Endothelial cell of umbilical vein (primary cell): ENCODE data around the gene DIDO1. TPM values are rescaled to one million over a fixed set of nuclear protein-coding genes. Genes with fewer than 3 reads are reported as not detected.

ENCODE experiments used
- BruUV-seq: library from RNA; stranded (reverse); fragments of 400-500 nt; replicated peaks from 2 replicates; lab custom pipeline; 2021; lab: Mats Ljungman, UMichigan
- CTCF ChIA-PET: fragments of 300-600, 350-600 bp; sonication (Branson Sonifier 250); formaldehyde crosslinking; loops from one replicate; lab custom pipeline; 2021; ENCODE audit warnings: antibody characterized with exemption, inconsistent platforms; lab: Charles Lee
- POLR2A ChIA-PET: fragments of 300-600, 350-600 bp; sonication (Branson Sonifier 250); formaldehyde crosslinking; loops from one replicate; lab custom pipeline; 2021; ENCODE audit warnings: antibody characterized with exemption, inconsistent platforms; lab: Charles Lee
- DNase-seq: peaks from one replicate; pipeline ENCODE4 v3.0.0-alpha.2; 2011; ENCODE audit warnings: low read depth, low spot score
- FAIRE-seq: peaks from 2 replicates; lab custom pipeline; 2011; peaks lifted over from hg19 to GRCh38; lab: Jason Lieb, UNC
- H2AFZ ChIP-seq: 2 replicates; pipeline ENCODE4 v1.6.0; 2012; ENCODE audit warnings: low read depth, low read length, control low read depth, inconsistent platforms
- H3K27ac ChIP-seq: 2 replicates; pipeline ENCODE4 v1.5.1; 2011; ENCODE audit warnings: low read depth, mild to moderate bottlenecking, control low read depth, low read length, moderate library complexity; ENCODE audit not compliant: insufficient read depth
- H3K27me3 ChIP-seq, 2 experiments: 2 replicates each; pipeline versions ENCODE4 v1.6.0 to v1.6.1; 2011; ENCODE audit warnings: low read length in 2 of 2, mixed read lengths in 1 of 2; ENCODE audit not compliant: control insufficient read depth in 2 of 2, insufficient read depth in 2 of 2
- H3K36me3 ChIP-seq, 2 experiments: 2 replicates in 1 of 2; 3 replicates in 1 of 2; pipeline ENCODE4 v1.5.1; 2011; ENCODE audit warnings: low read length in 2 of 2, mild to moderate bottlenecking in 1 of 2, moderate library complexity in 1 of 2; ENCODE audit not compliant: control insufficient read depth in 2 of 2, insufficient read depth in 2 of 2; ENCODE audit errors: extremely low read depth in 1 of 2
- H3K4me1 ChIP-seq: 3 replicates; pipeline ENCODE4 v1.5.1; 2011; ENCODE audit warnings: mild to moderate bottlenecking, low read length; ENCODE audit not compliant: control insufficient read depth, insufficient read depth; ENCODE audit errors: extremely low read depth
- H3K4me2 ChIP-seq: 2 replicates; pipeline ENCODE4 v1.6.1; 2011; ENCODE audit warnings: low read length, control low read depth, mixed read lengths; ENCODE audit not compliant: insufficient read depth
- H3K4me3 ChIP-seq, 3 experiments: fragments of 200-600 bp in 1 of 3; sonication (generic), shearing (Covaris generic) in 1 of 3; replicated peaks in 1 of 3; 2 replicates each; pipeline ENCODE4 v1.5.1; 2011 to 2016; ENCODE audit warnings: control low read depth in 3 of 3, low read length in 3 of 3, mild to moderate bottlenecking in 2 of 3, inconsistent platforms in 1 of 3, low read depth in 1 of 3, moderate library complexity in 1 of 3; ENCODE audit not compliant: insufficient read depth in 1 of 3
- H3K79me2 ChIP-seq: 2 replicates; pipeline ENCODE4 v1.6.0; 2012; ENCODE audit warnings: low read length, inconsistent platforms; ENCODE audit not compliant: control insufficient read depth, insufficient read depth
- H3K9ac ChIP-seq: replicated peaks from 2 replicates; pipeline ENCODE3; 2011; ENCODE audit warnings: low read length, control low read depth; ENCODE audit not compliant: insufficient read depth; ENCODE audit errors: extremely low read depth
- H3K9me1 ChIP-seq: replicated peaks from 3 replicates; pipeline ENCODE4 v1.6.0; 2011; ENCODE audit warnings: mild to moderate bottlenecking, low read length; ENCODE audit not compliant: control insufficient read depth, insufficient read depth; ENCODE audit errors: extremely low read depth
- H3K9me3 ChIP-seq: replicated peaks from 2 replicates; pipeline ENCODE4 v1.5.1; 2012; ENCODE audit warnings: low read length, inconsistent platforms; ENCODE audit not compliant: control insufficient read depth, insufficient read depth
- H4K20me1 ChIP-seq: replicated peaks from 2 replicates; pipeline ENCODE3; 2011; ENCODE audit warnings: mild to moderate bottlenecking, low read length; ENCODE audit not compliant: control insufficient read depth, insufficient read depth; ENCODE audit errors: extremely low read depth
- CTCF ChIP-seq, 2 donors: IDR thresholded peaks; 1 replicate in 1 of 2; 2 replicates in 1 of 2; pipeline ENCODE4 v1.5.1; 2011; ENCODE audit warnings: low read length in 2 of 2, mild to moderate bottlenecking in 2 of 2, moderate library complexity in 2 of 2, control low read depth in 1 of 2, inconsistent platforms in 1 of 2, low read depth in 1 of 2; ENCODE audit not compliant: insufficient read depth in 1 of 2; ENCODE audit errors: extremely low read depth in 1 of 2
- EZH2 ChIP-seq: IDR thresholded peaks from 2 replicates; pipeline ENCODE4 v1.6.1; 2012; ENCODE audit warnings: borderline replicate concordance, low read depth, mild to moderate bottlenecking, moderate library complexity, low read length, inconsistent platforms; ENCODE audit not compliant: severe bottlenecking
- FOS ChIP-seq: IDR thresholded peaks from 2 replicates; pipeline ENCODE4 v1.6.1; 2011; ENCODE audit warnings: mild to moderate bottlenecking, low read length, moderate library complexity, borderline replicate concordance; ENCODE audit not compliant: insufficient read depth
- GATA2 ChIP-seq: IDR thresholded peaks from 2 replicates; pipeline ENCODE4 v1.7.0; 2011; ENCODE audit warnings: low read depth, mild to moderate bottlenecking, moderate library complexity, mixed read lengths, low read length; ENCODE audit not compliant: insufficient read length, insufficient read depth
- JUN ChIP-seq: IDR thresholded peaks from 2 replicates; pipeline ENCODE4 v1.6.1; 2011; ENCODE audit warnings: borderline replicate concordance, low read depth; ENCODE audit not compliant: insufficient read length, insufficient read depth
- MAX ChIP-seq: IDR thresholded peaks from 2 replicates; pipeline ENCODE4 v1.6.1; 2011; ENCODE audit not compliant: insufficient read depth, insufficient read length
- MYC ChIP-seq: IDR thresholded peaks from one replicate; pipeline ENCODE4 v1.6.1; 2011; ENCODE audit warnings: mild to moderate bottlenecking, low read depth, low read length
- POLR2A ChIP-seq: IDR thresholded peaks from 2 replicates; pipeline ENCODE4 v1.6.1; 2012; ENCODE audit warnings: low read depth, mild to moderate bottlenecking, control low read depth, low read length
- POLR2AphosphoS5 ChIP-seq: IDR thresholded peaks from 2 replicates; pipeline ENCODE4 v1.6.1; 2012; ENCODE audit warnings: low read depth, mild to moderate bottlenecking, control low read depth, low read length, moderate library complexity; ENCODE audit not compliant: insufficient read depth
- dilution Hi-C: fragments of 300-500 bp; cut with MboI; formaldehyde crosslinking; loops from one replicate; pipeline ENCODE4 v1.15.0; 2019; ENCODE audit warnings: low sequenced_read_pairs; ENCODE audit not compliant: extremely low pct_ligation_motif_present
- intact Hi-C: fragments of 100-400 bp; cut with micrococcal nuclease; formaldehyde crosslinking; loops from one replicate; pipeline ENCODE4 v1.10.0; 2022
- polyA plus RNA-seq, 4 experiments: library from polyadenylated mRNA; depleted of rRNA in 3 of 4; stranded (reverse) in 3 of 4; unstranded in 1 of 4; fragments of >200 nt; gene quantifications; 2 replicates each; pipeline versions ENCODE4 v1.2.1 to v1.2.3, GENCODE V29; 2011 to 2012; ENCODE audit warnings: missing spikeins in 1 of 4
- total RNA-seq: library from RNA; stranded (reverse); gene quantifications from 2 replicates; pipeline ENCODE4 v1.2.3, GENCODE V29; 2021

The DIDO1 gene
- total and polyA plus RNA-seq, 2 donors (not counting 3 experiments of a cell fraction or from before 2014, with no cell fraction given) = 22.1 to 51.2 TPM

- FAIRE-seq = no peak
- no peak for TF ChIP-seq POLR2A
- no peak for TF ChIP-seq JUN
- no peak for TF ChIP-seq CTCF (IDR thresholded peaks at IDR 0.05; ENCODE audit: extremely low read depth in 1 of 2, insufficient read depth in 1 of 2, low read depth in 1 of 2, low read length in 2 of 2)
- no peak for TF ChIP-seq MYC
- TF ChIP-seq GATA2 = no peak
- TF ChIP-seq FOS = no peak
- no peak for TF ChIP-seq POLR2AphosphoS5
- TF ChIP-seq MAX = no peak
- TF ChIP-seq EZH2 = no peak
- H3K9ac ChIP-seq = no peak overlapping the region
- no peaks in the 10 kb centered on the region for H4K20me1 ChIP-seq
- BruUV-seq = no TSS peak
- peaks cover 7% of the 10 kb centered on the region for H3K4me1 ChIP-seq
- H3K9me1 ChIP-seq = no peaks in the 10 kb centered on the region
- no peak for DNase-seq
- ChIA-PET CTCF (interaction anchor here (1.2 to 4.9 kb wide), 6 partner anchors 11 to 136 kb away, joined by 3 to 38 read pairs (median 10); partner anchors contain the start of gene TCFL5), POLR2A (no interaction called here)
- no peak overlapping the region for H2AFZ ChIP-seq
- dilution Hi-C loops (no loop called here), intact Hi-C loops (loop anchor here (1.0 kb wide), 1 partner anchor 136 kb away; no protein-coding TSS in a partner anchor)
- H3K27ac ChIP-seq = no peak overlapping the region
- H3K4me2 ChIP-seq = no peak overlapping the region
- H3K4me3 ChIP-seq = no peak overlapping the region
- no peaks in the 10 kb centered on the region for H3K36me3 ChIP-seq
- H3K9me3 ChIP-seq = no peaks in the 10 kb centered on the region
- H3K79me2 ChIP-seq = no peaks in the 10 kb centered on the region
- H3K27me3 ChIP-seq = no peaks in the 10 kb centered on the region
Measured at GRCh38 chr20:62872862-62873261, 53.4 kb downstream of the DIDO1 start.
